CD14-positive monocyte (primary cell): Measurements from ENCODE around the gene KIF9. TPM values are rescaled to one million over a fixed set of nuclear protein-coding genes. Genes with fewer than 3 reads are reported as not detected.

Source experiments
- DNase-seq, 3 donors: peaks; one replicate each; pipeline ENCODE4 v3.0.0-alpha.2; 2011 to 2022
- H2AFZ ChIP-seq: 2 replicates; pipeline ENCODE4 v1.6.0; 2012; ENCODE audit warnings: mild to moderate bottlenecking, low read depth, low read length, inconsistent platforms; ENCODE audit not compliant: insufficient read depth, poor library complexity, severe bottlenecking
- H3K27ac ChIP-seq, 2 donors: 1 replicate in 1 of 2; 2 replicates in 1 of 2; pipeline ENCODE4 v1.5.1; 2012 to 2013; ENCODE audit warnings: low read length in 2 of 2, control low read depth in 1 of 2, inconsistent platforms in 1 of 2, low read depth in 1 of 2, mild to moderate bottlenecking in 1 of 2
- H3K27me3 ChIP-seq, 2 donors: one replicate each; pipeline versions ENCODE4 v1.6.0 to v1.6.1; 2011 to 2013; ENCODE audit warnings: low read length in 2 of 2; ENCODE audit not compliant: control insufficient read depth in 2 of 2, insufficient read depth in 2 of 2
- H3K36me3 ChIP-seq, 2 donors: replicated peaks in 1 of 2; 1 replicate in 1 of 2; 2 replicates in 1 of 2; pipeline versions ENCODE4 v1.5.1 to v1.6.1; 2012 to 2013; ENCODE audit warnings: low read length in 2 of 2, control low read depth in 1 of 2, inconsistent platforms in 1 of 2, mild to moderate bottlenecking in 1 of 2; ENCODE audit not compliant: insufficient read depth in 2 of 2, control insufficient read depth in 1 of 2
- H3K4me1 ChIP-seq, 2 donors: 1 replicate in 1 of 2; 2 replicates in 1 of 2; pipeline versions ENCODE4 v1.5.1 to v1.6.1; 2012 to 2013; ENCODE audit warnings: low read length in 2 of 2, control low read depth in 1 of 2, inconsistent platforms in 1 of 2, mild to moderate bottlenecking in 1 of 2, moderate library complexity in 1 of 2; ENCODE audit not compliant: insufficient read depth in 2 of 2, control insufficient read depth in 1 of 2
- H3K4me2 ChIP-seq: replicated peaks from 2 replicates; pipeline ENCODE3; 2012; ENCODE audit warnings: low read length, moderate library complexity, mild to moderate bottlenecking; ENCODE audit not compliant: poor library complexity, severe bottlenecking; ENCODE audit errors: extremely low read depth
- H3K4me3 ChIP-seq, 3 experiments: fragments of 200-600 bp in 1 of 3; sonication (generic) in 1 of 3; replicated peaks in 1 of 3; 1 replicate in 2 of 3; 2 replicates in 1 of 3; pipeline ENCODE4 v1.5.1; 2011 to 2013; ENCODE audit warnings: low read length in 3 of 3, mild to moderate bottlenecking in 3 of 3, control low read depth in 2 of 3, low read depth in 2 of 3, inconsistent platforms in 1 of 3, moderate library complexity in 1 of 3
- H3K79me2 ChIP-seq: 2 replicates; pipeline ENCODE4 v1.6.0; 2012; ENCODE audit warnings: mild to moderate bottlenecking, control low read depth, inconsistent platforms, low read length, moderate library complexity; ENCODE audit not compliant: insufficient read depth
- H3K9ac ChIP-seq: 2 replicates; pipeline ENCODE4 v1.6.0; 2017; ENCODE audit warnings: low read length, mild to moderate bottlenecking; ENCODE audit not compliant: insufficient read depth, poor library complexity, severe bottlenecking
- H3K9me3 ChIP-seq, 2 donors: replicated peaks in 1 of 2; 1 replicate in 1 of 2; 2 replicates in 1 of 2; pipeline versions ENCODE4 v1.5.1 to v1.6.1; 2012 to 2013; ENCODE audit warnings: low read length in 2 of 2, control low read depth in 1 of 2; ENCODE audit not compliant: control insufficient read depth in 1 of 2, insufficient read depth in 1 of 2
- H4K20me1 ChIP-seq: 2 replicates; pipeline ENCODE4 v1.6.0; 2012; ENCODE audit warnings: mild to moderate bottlenecking, low read length, control low read depth, moderate library complexity; ENCODE audit not compliant: insufficient read depth
- H3K27ac Mint-ChIP-seq, 7 donors: one replicate each; pipeline ENCODE4 v1.8.0; 2020; ENCODE audit warnings: mild to moderate bottlenecking in 7 of 7, mixed read lengths in 7 of 7, moderate library complexity in 6 of 7, inconsistent platforms in 2 of 7
- H3K27me3 Mint-ChIP-seq, 3 donors: one replicate each; pipeline ENCODE4 v1.8.0; 2021 to 2022; ENCODE audit warnings: low read depth in 3 of 3, mild to moderate bottlenecking in 3 of 3, mixed read lengths in 3 of 3, moderate library complexity in 3 of 3, inconsistent platforms in 1 of 3
- H3K36me3 Mint-ChIP-seq, 2 donors: one replicate each; pipeline ENCODE4 v1.8.0; 2020; ENCODE audit warnings: mixed read lengths in 2 of 2, inconsistent platforms in 1 of 2, mild to moderate bottlenecking in 1 of 2
- H3K4me1 Mint-ChIP-seq: one replicate; pipeline ENCODE4 v1.8.0; 2020; ENCODE audit warnings: mild to moderate bottlenecking, mixed read lengths
- H3K4me3 Mint-ChIP-seq, 2 donors: one replicate each; pipeline ENCODE4 v1.8.0; 2020; ENCODE audit warnings: mild to moderate bottlenecking in 2 of 2, mixed read lengths in 2 of 2, moderate library complexity in 1 of 2
- H3K9me3 Mint-ChIP-seq, 7 donors: one replicate each; pipeline ENCODE4 v1.8.0; 2020 to 2022; ENCODE audit warnings: mixed read lengths in 7 of 7, mild to moderate bottlenecking in 6 of 7, moderate library complexity in 6 of 7, inconsistent platforms in 2 of 7
- WGBS: methylation state at CpG from one replicate; pipeline ENCODE4 v1.1.5; 2013; ENCODE audit warnings: missing lambda C conversion rate; ENCODE audit not compliant: insufficient coverage; 5-methylcytosine and 5-hydroxymethylcytosine counted together
- intact Hi-C, 2 donors: fragments of 100-400 bp; cut with micrococcal nuclease; formaldehyde crosslinking; loops; one replicate each; pipeline versions ENCODE4 v1.15.0 to v1.15.1; 2023
- polyA minus RNA-seq: library from RNA; depleted of rRNA, polyadenylated mRNA; stranded (reverse); fragments of >200 nt; gene quantifications from 2 replicates; pipeline ENCODE4 v1.2.3, GENCODE V29; 2012
- polyA plus RNA-seq, 3 donors: library from polyadenylated mRNA; depleted of rRNA in 1 of 3; unstranded in 2 of 3; stranded (reverse) in 1 of 3; fragments of 300-500 nt in 2 of 3; fragments of >200 nt in 1 of 3; fragmentation: Illumina TruSeq in 2 of 3; gene quantifications; 1 replicate in 2 of 3; 2 replicates in 1 of 3; pipeline ENCODE4 v1.2.3, GENCODE V29; 2012 to 2021
- total RNA-seq, 12 experiments: library from RNA in 1 of 12; stranded (reverse) in 1 of 12; fragments of 120-200 nt in 1 of 12; gene quantifications; one replicate each; pipeline ENCODE4 v1.2.4 and lab custom pipeline; 2013 to 2026; ENCODE audit warnings: mixed read lengths in 6 of 12, inconsistent platforms in 1 of 12
- TF ChIP-seq, protein P1 (sequence below): fragments of 200-600 bp; IDR thresholded peaks from one replicate; pipeline ENCODE4 v1.8.0; 2022; ENCODE audit warnings: antibody characterized with exemption, mild to moderate bottlenecking

Gene KIF9, protein sequence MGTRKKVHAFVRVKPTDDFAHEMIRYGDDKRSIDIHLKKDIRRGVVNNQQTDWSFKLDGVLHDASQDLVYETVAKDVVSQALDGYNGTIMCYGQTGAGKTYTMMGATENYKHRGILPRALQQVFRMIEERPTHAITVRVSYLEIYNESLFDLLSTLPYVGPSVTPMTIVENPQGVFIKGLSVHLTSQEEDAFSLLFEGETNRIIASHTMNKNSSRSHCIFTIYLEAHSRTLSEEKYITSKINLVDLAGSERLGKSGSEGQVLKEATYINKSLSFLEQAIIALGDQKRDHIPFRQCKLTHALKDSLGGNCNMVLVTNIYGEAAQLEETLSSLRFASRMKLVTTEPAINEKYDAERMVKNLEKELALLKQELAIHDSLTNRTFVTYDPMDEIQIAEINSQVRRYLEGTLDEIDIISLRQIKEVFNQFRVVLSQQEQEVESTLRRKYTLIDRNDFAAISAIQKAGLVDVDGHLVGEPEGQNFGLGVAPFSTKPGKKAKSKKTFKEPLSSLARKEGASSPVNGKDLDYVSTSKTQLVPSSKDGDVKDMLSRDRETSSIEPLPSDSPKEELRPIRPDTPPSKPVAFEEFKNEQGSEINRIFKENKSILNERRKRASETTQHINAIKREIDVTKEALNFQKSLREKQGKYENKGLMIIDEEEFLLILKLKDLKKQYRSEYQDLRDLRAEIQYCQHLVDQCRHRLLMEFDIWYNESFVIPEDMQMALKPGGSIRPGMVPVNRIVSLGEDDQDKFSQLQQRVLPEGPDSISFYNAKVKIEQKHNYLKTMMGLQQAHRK
- 4.0 TPM for total RNA-seq (2013)
- polyA plus RNA-seq: 1 to 10 TPM; 2.4 to 5.1 (median 3.8) TPM
- 2.1 and 3.4 TPM in 2 replicates for polyA minus RNA-seq
- 2.5 to 9.5 (median 3.8) reads per million in 11 experiments for total RNA-seq (lab: John Stamatoyannopoulos, UW)

DNA sequence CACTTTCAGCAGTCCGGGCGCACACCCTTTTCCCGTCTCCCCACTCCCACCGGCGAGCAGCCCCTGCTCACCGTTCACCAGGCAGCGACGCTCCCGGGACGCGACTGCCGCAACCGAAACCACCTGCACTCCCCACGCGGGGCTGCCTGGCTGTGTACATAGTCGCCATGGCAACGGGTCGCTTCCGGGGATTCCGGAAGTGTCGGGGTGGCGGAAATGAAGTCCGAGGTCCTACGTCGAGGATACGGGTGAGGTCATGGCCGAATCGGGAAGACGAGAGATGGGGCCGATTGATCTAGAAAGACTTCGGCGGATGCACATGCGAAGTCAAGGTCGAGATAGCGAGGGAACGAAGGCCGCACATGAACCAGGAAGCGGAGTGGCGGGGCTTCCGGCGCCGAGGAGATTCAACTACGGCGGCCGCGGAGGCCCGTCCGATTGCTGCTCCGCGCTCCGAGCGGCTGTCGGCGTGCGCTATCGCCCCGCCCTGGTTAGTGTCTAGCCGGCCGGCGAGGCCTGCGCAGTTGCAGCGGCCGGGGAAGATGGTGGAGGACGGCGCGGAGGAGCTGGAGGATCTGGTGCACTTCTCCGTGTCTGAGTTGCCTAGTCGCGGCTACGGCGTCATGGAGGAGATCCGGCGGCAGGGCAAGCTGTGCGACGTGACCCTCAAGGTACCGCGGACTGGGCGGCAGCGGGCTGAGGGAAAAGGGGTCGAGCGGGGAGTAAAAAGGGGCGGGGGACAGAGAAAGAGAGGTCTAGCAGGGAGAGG, at the start of gene KIF9, which contains the start of gene KLHL18:
TSS of gene KIF9 (minus strand) at position 376 of the 769 bp plus-strand sequence. CDS start 5,425 bp downstream, outside the sequence.
TSS of gene KLHL18 (plus strand) at position 521 of the 769 bp plus-strand sequence. CDS start at position 543, 22 bp downstream.
- TF ChIP-seq, protein P1, sequence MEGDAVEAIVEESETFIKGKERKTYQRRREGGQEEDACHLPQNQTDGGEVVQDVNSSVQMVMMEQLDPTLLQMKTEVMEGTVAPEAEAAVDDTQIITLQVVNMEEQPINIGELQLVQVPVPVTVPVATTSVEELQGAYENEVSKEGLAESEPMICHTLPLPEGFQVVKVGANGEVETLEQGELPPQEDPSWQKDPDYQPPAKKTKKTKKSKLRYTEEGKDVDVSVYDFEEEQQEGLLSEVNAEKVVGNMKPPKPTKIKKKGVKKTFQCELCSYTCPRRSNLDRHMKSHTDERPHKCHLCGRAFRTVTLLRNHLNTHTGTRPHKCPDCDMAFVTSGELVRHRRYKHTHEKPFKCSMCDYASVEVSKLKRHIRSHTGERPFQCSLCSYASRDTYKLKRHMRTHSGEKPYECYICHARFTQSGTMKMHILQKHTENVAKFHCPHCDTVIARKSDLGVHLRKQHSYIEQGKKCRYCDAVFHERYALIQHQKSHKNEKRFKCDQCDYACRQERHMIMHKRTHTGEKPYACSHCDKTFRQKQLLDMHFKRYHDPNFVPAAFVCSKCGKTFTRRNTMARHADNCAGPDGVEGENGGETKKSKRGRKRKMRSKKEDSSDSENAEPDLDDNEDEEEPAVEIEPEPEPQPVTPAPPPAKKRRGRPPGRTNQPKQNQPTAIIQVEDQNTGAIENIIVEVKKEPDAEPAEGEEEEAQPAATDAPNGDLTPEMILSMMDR: no peak
- intact Hi-C loops: loop anchor here (2.0 to 10.0 kb wide), 5 partner anchors 40 to 1162 kb away; partner anchors contain the start of genes PTPN23 (in 2 of the 2), SETD2 (in 2 of the 2), ATRIP (in 1 of the 2) and CCDC51 (in 1 of the 2)
- H3K4me1 Mint-ChIP-seq: peaks cover 52% of the 10 kb centered on the region

More for the DNA sequence above, at the start of gene KIF9, which contains the start of gene KLHL18:
- Histone ChIP-seq H2AFZ (peak within 1 kb of the TSS; percentile 90), H3K9me3 (no peaks in the 10 kb centered on the region), H3K27ac (peak within 1 kb of the TSS; percentile 92 to 98), H3K79me2 (peaks cover 57% of the 10 kb centered on the region), H3K9ac (peak within 1 kb of the TSS; percentile 79), H3K4me2 (peak within 1 kb of the TSS; percentile 95), H3K27me3 (no peaks in the 10 kb centered on the region), H3K36me3 (peaks cover 0 to 11% of the 10 kb centered on the region in 2 donors), H3K4me1 (peaks cover 48 to 56% of the 10 kb centered on the region in 2 donors), H4K20me1 (peaks cover 22% of the 10 kb centered on the region), H3K4me3 (peak within 1 kb of the TSS; percentile 82 to 91 (median 84))
- H3K9me3 Mint-ChIP-seq: no peaks in the 10 kb centered on the region
- peaks cover 0 to 2% (median 1%) of the 10 kb centered on the region in 3 donors for H3K27me3 Mint-ChIP-seq
- peaks cover 3 to 21% of the 10 kb centered on the region in 2 donors for H3K36me3 Mint-ChIP-seq
- under 1% methylated on average over 82 of the region's 82 CpGs for WGBS
- H3K27ac Mint-ChIP-seq: peak within 1 kb of the TSS; percentile 98 to 100 (median 100)
- H3K4me3 Mint-ChIP-seq: peak within 1 kb of the TSS; percentile 95 to 99
- DNase-seq: peak; percentile 96 to 98 (median 97)
